DOHH2 (cell line): ENCODE measurements around the gene SERPINC1.
"Not testable (repeated sequence)": the region's sequence is repeated elsewhere in the genome, so short reads cannot be mapped to it uniquely, and the experiment has no call there.

Source experiments
- H3F3A ChIP-seq: fragments of 200-600 bp; sonication (generic), shearing (Covaris generic); 2 replicates; pipeline ENCODE4 v1.6.0; 2016; ENCODE audit warnings: antibody characterized with exemption, mild to moderate bottlenecking; ENCODE audit not compliant: control insufficient read depth, insufficient read depth
- H3K27ac ChIP-seq: fragments of 200-600 bp; sonication (generic); 2 replicates; pipeline ENCODE4 v1.5.1; 2014; ENCODE audit warnings: low read depth, mild to moderate bottlenecking, low read length, moderate library complexity
- H3K27me3 ChIP-seq: fragments of 200-600 bp; sonication (generic); 2 replicates; pipeline ENCODE4 v1.6.1; 2014; ENCODE audit warnings: mild to moderate bottlenecking, low read length, mixed read lengths; ENCODE audit not compliant: control insufficient read depth
- H3K36me3 ChIP-seq: fragments of 200-600 bp; sonication (generic); 2 replicates; pipeline ENCODE4 v1.6.1; 2014; ENCODE audit warnings: mild to moderate bottlenecking, low read length, moderate library complexity, mixed read lengths; ENCODE audit not compliant: control insufficient read depth
- H3K4me1 ChIP-seq: fragments of 200-600 bp; sonication (generic); 2 replicates; pipeline ENCODE4 v1.6.1; 2014; ENCODE audit warnings: mild to moderate bottlenecking, low read length, mixed read lengths; ENCODE audit not compliant: control insufficient read depth
- H3K4me2 ChIP-seq: fragments of 200-600 bp; sonication (generic); 2 replicates; pipeline ENCODE4 v1.6.0; 2014; ENCODE audit warnings: mild to moderate bottlenecking, low read length, moderate library complexity
- H3K4me3 ChIP-seq: fragments of 200-600 bp; sonication (generic); 2 replicates; pipeline ENCODE4 v1.5.1; 2014; ENCODE audit warnings: mild to moderate bottlenecking, low read length, mixed read lengths
- H3K79me2 ChIP-seq: fragments of 200-600 bp; sonication (generic); 2 replicates; pipeline ENCODE4 v1.6.1; 2014; ENCODE audit warnings: mild to moderate bottlenecking, low read length, mixed read lengths; ENCODE audit not compliant: control insufficient read depth
- H3K9me2 ChIP-seq: fragments of 200-600 bp; sonication (generic); replicated peaks from 2 replicates; pipeline ENCODE4 v1.6.1; 2014; ENCODE audit warnings: mild to moderate bottlenecking, low read length, mixed read lengths; ENCODE audit not compliant: control insufficient read depth
- H3K9me3 ChIP-seq: fragments of 200-600 bp; sonication (generic); 2 replicates; pipeline ENCODE4 v1.6.1; 2014; ENCODE audit warnings: antibody characterized with exemption, low read length, mixed read lengths; ENCODE audit not compliant: control insufficient read depth, insufficient read depth
- H4K20me1 ChIP-seq: fragments of 200-600 bp; sonication (generic); 2 replicates; pipeline ENCODE4 v1.6.0; 2014; ENCODE audit warnings: low read depth, mild to moderate bottlenecking, antibody characterized with exemption, low read length, moderate library complexity; ENCODE audit not compliant: control insufficient read depth, insufficient read depth
- CTCF ChIP-seq: fragments of 200-600 bp; sonication (generic); IDR thresholded peaks from one replicate; pipeline ENCODE4 v1.5.1; 2014; ENCODE audit warnings: antibody characterized with exemption, mild to moderate bottlenecking, low read depth, low read length; ENCODE audit not compliant: poor library complexity, severe bottlenecking
- EZH2phosphoT487 ChIP-seq: fragments of 200-600 bp; sonication (generic); IDR thresholded peaks from 2 replicates; pipeline ENCODE4 v1.6.1; 2017; ENCODE audit warnings: borderline replicate concordance, mild to moderate bottlenecking, antibody characterized with exemption, low read length, moderate library complexity, mixed read lengths

Gene SERPINC1

GRCh38 chr1:173917149-173917548 lies at the start of gene SERPINC1:
Gene SERPINC1, minus strand, starts transcription at chr1:173917327. Its CDS starts 68 bp downstream, at chr1:173917259.
- H4K20me1 ChIP-seq, result no peaks in the 10 kb centered on the region

GRCh38 chr1:173965896-173966295 lies 48.8 kb upstream of the SERPINC1 start:
- H3K4me1 ChIP-seq, H3K27ac ChIP-seq, H4K20me1 ChIP-seq, H3F3A ChIP-seq, H3K9me3 ChIP-seq, H3K27me3 ChIP-seq, H3K4me2 ChIP-seq, H3K79me2 ChIP-seq, H3K9me2 ChIP-seq, H3K4me3 ChIP-seq: not testable (repeated sequence)
- peaks cover 83% of the 10 kb centered on the region for H3K36me3 ChIP-seq

More at GRCh38 chr1:173917149-173917548, at the start of gene SERPINC1:
- no peak within 1 kb of the TSS for H3K4me3 ChIP-seq
- no peaks in the 10 kb centered on the region for H3K9me2 ChIP-seq
- no peak for TF ChIP-seq EZH2phosphoT487
- no peak for TF ChIP-seq CTCF
- H3K27ac ChIP-seq, result no peak within 1 kb of the TSS
- H3K36me3 ChIP-seq, result no peaks in the 10 kb centered on the region
- H3K4me1 ChIP-seq, result no peaks in the 10 kb centered on the region
- H3K79me2 ChIP-seq, result no peaks in the 10 kb centered on the region
- H3F3A ChIP-seq, result no peaks in the 10 kb centered on the region
- no peak within 1 kb of the TSS for H3K4me2 ChIP-seq
- H3K27me3 ChIP-seq, result no peaks in the 10 kb centered on the region
- no peaks in the 10 kb centered on the region for H3K9me3 ChIP-seq

GRCh38 chr1:173963477-173963876 lies 46.4 kb upstream of the SERPINC1 start:
- H3K9me3 ChIP-seq, result no peaks in the 10 kb centered on the region
- TF ChIP-seq CTCF, result no peak
- no peak for TF ChIP-seq EZH2phosphoT487
- H3K4me2 ChIP-seq, result no peak overlapping the region
- no peak overlapping the region for H3K4me3 ChIP-seq
- H4K20me1 ChIP-seq, result no peaks in the 10 kb centered on the region
- H3K27ac ChIP-seq, result no peak overlapping the region
- no peaks in the 10 kb centered on the region for H3K79me2 ChIP-seq
- no peaks in the 10 kb centered on the region for H3K4me1 ChIP-seq
- peaks cover 84% of the 10 kb centered on the region for H3K36me3 ChIP-seq
- H3K9me2 ChIP-seq, result no peaks in the 10 kb centered on the region
- H3K27me3 ChIP-seq, result no peaks in the 10 kb centered on the region
- H3F3A ChIP-seq, result 0 out of 2 replicates have a peak, but pooled peaks cover 3% of the 10 kb centered on the region

- no peaks in the 10 kb centered on the region for H3K9me3 ChIP-seq
- H3K4me1 ChIP-seq, result no peaks in the 10 kb centered on the region
- no peaks in the 10 kb centered on the region for H3K9me2 ChIP-seq
- H3K27ac ChIP-seq, result no peak overlapping the region
- no peaks in the 10 kb centered on the region for H3K79me2 ChIP-seq
- H3F3A ChIP-seq, result 0 out of 2 replicates have a peak, but pooled peaks cover 3% of the 10 kb centered on the region
- H3K36me3 ChIP-seq, result peaks cover 79% of the 10 kb centered on the region
- H3K27me3 ChIP-seq, result no peaks in the 10 kb centered on the region
- no peak overlapping the region for H3K4me3 ChIP-seq
- TF ChIP-seq CTCF (no peak), EZH2phosphoT487 (no peak)
- H4K20me1 ChIP-seq, result no peaks in the 10 kb centered on the region
- H3K4me2 ChIP-seq, result no peak overlapping the region
Measured at GRCh38 chr1:173960625-173961024, 43.5 kb upstream of the SERPINC1 start.
